ENCODE results near the gene THRA.

THRA gene, protein sequence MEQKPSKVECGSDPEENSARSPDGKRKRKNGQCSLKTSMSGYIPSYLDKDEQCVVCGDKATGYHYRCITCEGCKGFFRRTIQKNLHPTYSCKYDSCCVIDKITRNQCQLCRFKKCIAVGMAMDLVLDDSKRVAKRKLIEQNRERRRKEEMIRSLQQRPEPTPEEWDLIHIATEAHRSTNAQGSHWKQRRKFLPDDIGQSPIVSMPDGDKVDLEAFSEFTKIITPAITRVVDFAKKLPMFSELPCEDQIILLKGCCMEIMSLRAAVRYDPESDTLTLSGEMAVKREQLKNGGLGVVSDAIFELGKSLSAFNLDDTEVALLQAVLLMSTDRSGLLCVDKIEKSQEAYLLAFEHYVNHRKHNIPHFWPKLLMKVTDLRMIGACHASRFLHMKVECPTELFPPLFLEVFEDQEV

GRCh38 chr17:40062329-40063186, at the start of gene THRA:
TSS of gene THRA (plus strand) at chr17:40062965. CDS start at chr17:40074489, 11,524 bp downstream.
- DNase-seq, result peak; percentile 71

DNA sequence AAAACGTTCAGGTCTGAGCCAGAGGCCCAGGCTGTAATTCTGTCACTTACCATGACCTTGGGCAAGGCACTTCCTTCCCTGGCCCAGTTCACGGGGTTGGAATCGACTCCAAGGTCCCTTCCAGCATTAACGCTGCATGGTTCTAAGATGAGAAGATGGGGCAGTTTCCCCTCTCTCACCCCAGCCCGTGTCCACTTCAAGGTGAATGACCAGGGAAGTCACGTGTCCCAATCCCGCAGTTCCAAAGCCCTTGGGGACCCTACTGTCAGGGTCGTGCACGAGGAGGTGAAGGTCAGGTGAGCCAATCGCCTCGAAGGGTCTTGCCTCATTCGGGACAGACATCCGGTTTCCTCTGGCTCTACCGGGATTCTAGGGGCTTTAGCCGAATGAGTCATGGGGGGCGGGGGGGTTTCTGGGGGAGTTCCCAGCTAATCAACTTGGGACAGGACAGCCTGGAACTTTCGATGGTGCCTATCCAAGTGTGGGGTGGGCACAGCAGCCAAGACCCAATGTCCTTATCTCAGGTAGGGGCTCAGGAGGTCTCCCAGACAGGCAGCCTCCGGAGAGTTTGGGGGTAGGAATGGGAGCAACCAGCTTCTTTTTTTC, 48.3 kb upstream of the THRA start:
- peak; percentile 38 for DNase-seq

- peak; percentile 66 for DNase-seq
Measured at GRCh38 chr17:40015005-40015997, 47.5 kb upstream of the THRA start, which contains the start of gene CSF3. TSS of gene CSF3 (plus strand) at chr17:40015440. CDS start at chr17:40015475, 35 bp downstream.

DNA sequence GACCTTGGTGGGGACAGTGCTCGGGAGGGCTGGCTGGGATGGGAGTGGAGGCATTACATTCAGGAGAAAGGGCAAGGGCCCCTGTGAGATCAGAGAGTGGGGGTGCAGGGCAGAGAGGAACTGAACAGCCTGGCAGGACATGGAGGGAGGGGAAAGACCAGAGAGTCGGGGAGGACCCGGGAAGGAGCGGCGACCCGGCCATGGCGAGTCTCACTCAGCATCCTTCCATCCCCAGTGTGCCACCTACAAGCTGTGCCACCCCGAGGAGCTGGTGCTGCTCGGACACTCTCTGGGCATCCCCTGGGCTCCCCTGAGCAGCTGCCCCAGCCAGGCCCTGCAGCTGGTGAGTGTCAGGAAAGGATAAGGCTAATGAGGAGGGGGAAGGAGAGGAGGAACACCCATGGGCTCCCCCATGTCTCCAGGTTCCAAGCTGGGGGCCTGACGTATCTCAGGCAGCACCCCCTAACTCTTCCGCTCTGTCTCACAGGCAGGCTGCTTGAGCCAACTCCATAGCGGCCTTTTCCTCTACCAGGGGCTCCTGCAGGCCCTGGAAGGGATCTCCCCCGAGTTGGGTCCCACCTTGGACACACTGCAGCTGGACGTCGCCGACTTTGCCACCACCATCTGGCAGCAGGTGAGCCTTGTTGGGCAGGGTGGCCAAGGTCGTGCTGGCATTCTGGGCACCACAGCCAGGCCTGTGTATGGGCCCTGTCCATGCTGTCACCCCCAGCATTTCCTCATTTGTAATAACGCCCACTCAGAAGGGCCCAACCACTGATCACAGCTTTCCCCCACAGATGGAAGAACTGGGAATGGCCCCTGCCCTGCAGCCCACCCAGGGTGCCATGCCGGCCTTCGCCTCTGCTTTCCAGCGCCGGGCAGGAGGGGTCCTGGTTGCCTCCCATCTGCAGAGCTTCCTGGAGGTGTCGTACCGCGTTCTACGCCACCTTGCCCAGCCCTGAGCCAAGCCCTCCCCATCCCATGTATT, 46.5 kb upstream of the THRA start:
- DNase-seq, result no peak

- DNase-seq, result no peak
Measured at GRCh38 chr17:40017422-40018080, 45.2 kb upstream of the THRA start.

GRCh38 chr17:40018211-40019121, 44.3 kb upstream of the THRA start:
- no peak for DNase-seq

DNA sequence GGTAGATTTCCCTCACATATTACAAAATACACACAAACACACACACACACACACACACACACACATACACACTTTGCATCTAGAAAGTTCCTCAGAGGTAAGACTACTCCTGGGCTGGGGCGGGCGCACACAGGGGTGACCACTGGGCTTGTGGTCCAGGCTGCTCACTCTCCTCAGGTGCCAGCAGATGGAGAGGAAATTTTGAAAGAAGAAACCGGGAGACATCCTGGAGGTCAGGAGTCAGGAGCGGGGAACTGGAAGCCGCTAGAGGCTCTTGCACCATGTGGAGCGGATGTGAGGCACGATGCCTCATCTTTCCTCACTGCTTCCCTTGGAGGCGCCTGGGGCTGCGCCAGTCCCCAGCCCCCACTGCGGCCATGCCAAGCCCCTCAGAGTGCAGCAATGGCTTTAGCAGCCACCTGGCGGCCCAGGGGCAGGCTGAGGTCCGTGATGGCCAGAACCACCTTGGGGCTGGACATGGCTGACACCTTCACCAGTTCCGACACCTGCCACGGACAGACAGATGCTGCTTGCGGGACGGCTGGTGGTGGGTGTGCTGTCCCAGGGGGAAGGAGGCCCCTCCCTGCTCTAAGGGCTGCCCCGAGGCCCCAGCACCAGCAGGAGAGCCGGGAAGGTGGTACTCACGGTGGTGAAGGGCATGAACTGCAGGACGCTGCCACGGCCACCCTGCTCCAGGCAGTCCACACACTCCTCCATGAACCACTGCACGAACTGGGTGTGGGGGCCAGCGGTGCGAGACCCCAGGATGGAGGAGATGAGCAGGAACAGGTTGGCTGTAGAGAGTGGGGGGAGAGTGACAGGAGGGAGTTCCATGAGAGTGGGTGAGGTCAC, 43.4 kb upstream of the THRA start:
- no peak for DNase-seq

GRCh38 chr17:40020146-40020545, 42.6 kb upstream of the THRA start:
- no peak for DNase-seq

- DNase-seq, result no peak
Measured at GRCh38 chr17:40021451-40021971, 41.3 kb upstream of the THRA start.

DNA sequence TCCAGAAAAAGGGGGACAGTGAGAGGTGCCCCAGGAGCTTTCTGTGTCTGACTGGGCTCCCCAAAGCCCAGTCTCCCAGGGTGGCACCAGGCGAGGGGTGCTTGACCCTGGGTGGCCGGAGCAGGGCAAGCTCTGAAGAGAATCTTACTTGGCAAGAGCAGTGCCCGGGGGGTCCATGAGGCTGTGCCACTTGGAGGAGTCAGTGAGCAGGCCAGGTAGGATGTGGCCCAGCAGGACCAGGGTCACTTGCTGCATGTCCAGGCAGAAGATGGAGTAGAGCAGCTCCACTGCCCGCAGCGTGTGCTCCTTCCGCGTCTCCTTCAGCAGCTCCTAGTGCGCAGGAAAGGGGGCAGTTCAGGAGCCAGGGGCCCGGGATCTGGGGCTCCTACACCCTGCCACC, 40.3 kb upstream of the THRA start:
- DNase-seq, result no peak

DNA sequence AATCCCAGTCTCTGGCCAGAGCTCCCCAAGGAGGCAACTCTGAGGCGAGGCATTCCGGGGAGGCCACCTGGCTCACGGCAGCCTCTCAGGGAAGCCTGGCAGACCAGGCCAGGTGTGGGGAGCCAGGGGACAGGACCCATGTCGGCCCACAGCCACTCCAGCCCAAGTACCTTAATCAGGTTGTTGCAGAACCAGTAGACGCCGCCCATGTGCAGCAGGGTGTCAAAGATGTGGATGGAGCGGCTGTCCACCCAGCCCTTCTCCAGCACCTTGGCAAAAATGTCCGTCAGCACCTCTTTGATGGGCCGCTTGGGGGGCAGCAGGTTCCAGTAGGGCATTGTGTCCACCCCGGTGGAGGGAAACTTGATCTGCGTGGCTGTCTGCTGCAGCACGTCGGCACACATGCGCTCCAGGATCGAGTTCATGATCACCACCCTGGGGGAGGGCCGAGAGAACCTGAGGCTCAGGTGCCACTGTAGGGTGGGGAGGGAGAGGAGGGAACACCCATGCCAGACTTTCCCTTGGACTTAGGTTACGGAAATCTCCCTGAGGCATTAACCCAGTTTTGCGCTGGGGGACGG, 39.7 kb upstream of the THRA start:
- peak; percentile 19 for DNase-seq

DNA sequence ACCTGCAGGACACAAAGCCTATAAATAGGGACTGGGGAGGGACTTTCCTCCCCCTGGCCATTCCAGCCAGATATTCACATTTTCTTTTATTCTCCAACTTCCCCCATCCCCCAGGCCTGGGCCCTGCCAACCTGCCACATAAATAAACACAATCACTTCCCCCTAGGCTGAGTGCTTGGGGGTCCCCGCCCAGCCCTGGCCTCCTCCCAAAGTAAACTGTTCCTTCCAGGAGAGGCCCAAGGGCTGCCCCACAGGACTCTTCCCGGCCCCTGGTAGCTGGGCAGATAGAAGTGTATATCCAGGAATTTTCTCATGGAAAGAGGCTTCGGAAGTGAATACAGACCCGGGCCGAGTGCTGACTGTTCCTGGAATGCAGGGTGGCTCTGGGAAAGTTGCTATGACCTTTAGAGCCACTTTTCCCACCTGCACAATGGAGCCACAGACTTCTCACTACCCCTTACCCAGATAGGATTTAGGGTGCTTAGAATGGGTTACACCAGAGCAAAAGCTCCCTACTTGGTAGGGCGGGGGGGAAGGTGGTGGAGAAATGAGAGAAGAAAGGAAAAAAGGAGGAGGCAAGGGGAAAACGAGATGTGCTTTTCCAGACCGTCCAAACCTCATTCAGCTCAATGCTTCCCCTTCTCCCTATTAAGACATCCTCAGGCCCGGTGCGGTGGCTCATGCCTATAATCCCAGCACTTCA, 39.0 kb upstream of the THRA start:
- DNase-seq, result peak; percentile 39

DNA sequence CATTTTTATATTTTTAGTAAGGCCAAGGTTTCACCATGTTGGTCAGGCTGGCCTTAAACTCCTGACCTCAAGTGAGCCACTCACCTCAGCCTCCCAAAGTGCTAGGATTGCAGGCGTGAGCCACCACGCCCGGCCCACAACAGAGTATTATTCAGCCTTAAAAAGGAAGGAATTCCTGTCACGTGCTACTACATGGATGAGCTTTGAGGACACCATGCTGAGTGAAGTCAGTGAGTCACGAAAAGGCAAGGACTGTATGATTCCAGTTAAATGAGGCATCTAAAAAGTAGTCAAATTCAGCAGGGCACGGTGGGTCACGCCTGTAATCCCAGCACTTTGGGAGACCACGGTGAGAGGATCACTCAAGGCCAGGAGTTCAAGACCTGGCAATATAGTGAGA, 37.9 kb upstream of the THRA start:
- DNase-seq, result no peak

- no peak for DNase-seq
Measured at GRCh38 chr17:40025559-40025958, 37.2 kb upstream of the THRA start.

GRCh38 chr17:40025991-40026815, 36.6 kb upstream of the THRA start:
- DNase-seq, result peak; percentile 47
